Loucy (cell line): ENCODE measurements around the gene CUX1.

ENCODE experiments used
- H2AFZ ChIP-seq: fragments of 200-600 bp; sonication (generic); 2 replicates; pipeline ENCODE4 v1.6.0; 2016; ENCODE audit warnings: antibody characterized with exemption, mild to moderate bottlenecking, low read length, moderate library complexity
- H3F3A ChIP-seq: fragments of 200-600 bp; 2 replicates; pipeline ENCODE4 v1.6.0; 2016; ENCODE audit warnings: antibody characterized with exemption, low read depth, mild to moderate bottlenecking
- H3K27me3 ChIP-seq: fragments of 200-600 bp; sonication (generic); 2 replicates; pipeline ENCODE4 v1.6.1; 2014; ENCODE audit warnings: low read length, mild to moderate bottlenecking; ENCODE audit not compliant: insufficient read depth, poor library complexity, severe bottlenecking
- H3K36me3 ChIP-seq: fragments of 200-600 bp; sonication (generic); 2 replicates; pipeline ENCODE4 v1.6.1; 2016; ENCODE audit warnings: low read length; ENCODE audit not compliant: insufficient read depth
- H3K4me1 ChIP-seq: fragments of 200-600 bp; sonication (generic); 2 replicates; pipeline ENCODE4 v1.5.1; 2014; ENCODE audit warnings: low read length, mild to moderate bottlenecking; ENCODE audit not compliant: insufficient read depth, poor library complexity, severe bottlenecking
- H3K4me2 ChIP-seq: fragments of 200-600 bp; sonication (generic); 2 replicates; pipeline ENCODE4 v1.6.0; 2014; ENCODE audit warnings: antibody characterized with exemption, low read length, low read depth, mild to moderate bottlenecking; ENCODE audit not compliant: poor library complexity, severe bottlenecking
- H3K4me3 ChIP-seq: fragments of 200-600 bp; sonication (generic); 2 replicates; pipeline ENCODE4 v1.5.1; 2014; ENCODE audit warnings: low read length, mild to moderate bottlenecking, mixed read lengths; ENCODE audit not compliant: poor library complexity, severe bottlenecking
- H3K79me2 ChIP-seq: fragments of 200-600 bp; sonication (generic); 2 replicates; pipeline ENCODE4 v1.6.1; 2014; ENCODE audit warnings: low read length; ENCODE audit not compliant: insufficient read depth
- H3K9ac ChIP-seq: fragments of 200-600 bp; sonication (generic); 2 replicates; pipeline ENCODE4 v1.6.0; 2014; ENCODE audit warnings: mild to moderate bottlenecking, low read depth, low read length, moderate library complexity; ENCODE audit not compliant: poor library complexity, severe bottlenecking
- H3K9me2 ChIP-seq: fragments of 200-600 bp; sonication (generic); replicated peaks from 2 replicates; pipeline ENCODE4 v1.6.1; 2016; ENCODE audit warnings: low read depth, low read length, mixed read lengths
- H3K9me3 ChIP-seq: fragments of 200-600 bp; sonication (generic); 2 replicates; pipeline ENCODE4 v1.6.1; 2014; ENCODE audit warnings: mild to moderate bottlenecking, antibody characterized with exemption, low read length, low read depth; ENCODE audit not compliant: insufficient read depth
- H4K20me1 ChIP-seq: fragments of 200-600 bp; sonication (generic); 2 replicates; pipeline ENCODE4 v1.6.0; 2014; ENCODE audit warnings: antibody characterized with exemption, low read length, mild to moderate bottlenecking; ENCODE audit not compliant: insufficient read depth, poor library complexity, severe bottlenecking
- CTCF ChIP-seq: fragments of 200-600 bp; sonication (generic); conservative IDR thresholded peaks from 2 replicates; pipeline ENCODE4 v1.5.1; 2014; ENCODE audit warnings: mild to moderate bottlenecking, antibody characterized with exemption, low read length
- EZH2phosphoT487 ChIP-seq: fragments of 200-600 bp; IDR thresholded peaks from 2 replicates; pipeline ENCODE4 v1.6.1; 2018; ENCODE audit warnings: antibody characterized with exemption, mild to moderate bottlenecking, moderate library complexity, borderline replicate concordance

Gene CUX1

GRCh38 chr7:101875283-101875846 is 57.9 kb downstream of the CUX1 start:
- H3F3A ChIP-seq: no peaks in the 10 kb centered on the region
- no peaks in the 10 kb centered on the region for H3K27me3 ChIP-seq
- H3K9ac ChIP-seq: no peak overlapping the region
- H3K4me2 ChIP-seq: no peak overlapping the region
- H3K9me2 ChIP-seq: no peaks in the 10 kb centered on the region
- peaks cover 72% of the 10 kb centered on the region for H4K20me1 ChIP-seq
- H2AFZ ChIP-seq: no peak overlapping the region
- TF ChIP-seq CTCF: no peak
- no peak for TF ChIP-seq EZH2phosphoT487
- H3K36me3 ChIP-seq: peaks cover 12% of the 10 kb centered on the region; the same call in 1 of the 2 replicates
- H3K4me3 ChIP-seq: no peak overlapping the region
- peaks cover 13% of the 10 kb centered on the region for H3K4me1 ChIP-seq
- H3K9me3 ChIP-seq: no peaks in the 10 kb centered on the region
- peaks cover 98% of the 10 kb centered on the region for H3K79me2 ChIP-seq

- Histone ChIP-seq H3K9ac (no peak overlapping the region), H3K9me3 (no peaks in the 10 kb centered on the region), H3K9me2 (no peaks in the 10 kb centered on the region), H3K4me3 (no peak overlapping the region), H3K27me3 (no peaks in the 10 kb centered on the region), H3K4me2 (no peak overlapping the region), H3F3A (no peaks in the 10 kb centered on the region), H3K36me3 (peaks cover 12% of the 10 kb centered on the region; the same call in 1 of the 2 replicates), H4K20me1 (peaks cover 78% of the 10 kb centered on the region), H2AFZ (no peak overlapping the region), H3K4me1 (peaks cover 19% of the 10 kb centered on the region), H3K79me2 (peaks cover 100% of the 10 kb centered on the region)
- TF ChIP-seq EZH2phosphoT487: no peak
- no peak for TF ChIP-seq CTCF
Measured at GRCh38 chr7:101877882-101878591, 60.6 kb downstream of the CUX1 start.

GRCh38 chr7:101878938-101879337 is 61.5 kb downstream of the CUX1 start:
- H3K4me3 ChIP-seq: no peak overlapping the region
- H3K79me2 ChIP-seq: peaks cover 98% of the 10 kb centered on the region
- H3F3A ChIP-seq: no peaks in the 10 kb centered on the region
- TF ChIP-seq EZH2phosphoT487: no peak
- peaks cover 80% of the 10 kb centered on the region for H4K20me1 ChIP-seq
- peaks cover 12% of the 10 kb centered on the region; the same call in 1 of the 2 replicates for H3K36me3 ChIP-seq
- no peak overlapping the region for H3K4me2 ChIP-seq
- H3K4me1 ChIP-seq: peaks cover 13% of the 10 kb centered on the region
- no peaks in the 10 kb centered on the region for H3K9me2 ChIP-seq
- H3K9me3 ChIP-seq: no peaks in the 10 kb centered on the region
- H2AFZ ChIP-seq: no peak overlapping the region
- no peaks in the 10 kb centered on the region for H3K27me3 ChIP-seq
- no peak overlapping the region for H3K9ac ChIP-seq
